Upper lobe of left lung (tissue), 6 donors: Measurements from ENCODE around the gene ITGAE. TPM values are rescaled to one million over a fixed set of nuclear protein-coding genes. Genes with fewer than 3 reads are reported as not detected.

Source experiments
- ATAC-seq, 2 donors: fragments of 200-7000 bp; cut with Tn5 transposase; one replicate each; pipeline ENCODE4 v1.9.1; 2022; ENCODE audit warnings: mild to moderate bottlenecking in 2 of 2, moderate library complexity in 2 of 2; ENCODE audit not compliant: low FRiP score in 2 of 2
- DNase-seq, 2 donors: peaks; one replicate each; pipeline ENCODE4 v3.0.0-alpha.2; 2019 to 2020
- H3K27ac ChIP-seq, 4 donors: fragments of 200-600 bp; sonication (generic); one replicate each; pipeline ENCODE4 v1.5.1; 2016 to 2019
- H3K27me3 ChIP-seq, 4 donors: fragments of 200-600 bp; sonication (generic); one replicate each; pipeline ENCODE4 v1.5.1; 2017 to 2019
- H3K36me3 ChIP-seq, 4 donors: fragments of 200-600 bp; sonication (generic); one replicate each; pipeline ENCODE4 v1.5.1; 2016 to 2019
- H3K4me1 ChIP-seq, 4 donors: fragments of 200-600 bp; sonication (generic); one replicate each; pipeline ENCODE4 v1.5.1; 2018 to 2019
- H3K4me3 ChIP-seq, 4 donors: fragments of 200-600 bp; sonication (generic); one replicate each; pipeline ENCODE4 v1.5.1; 2017 to 2019; ENCODE audit warnings: mild to moderate bottlenecking in 2 of 4, moderate library complexity in 1 of 4
- H3K9me3 ChIP-seq, 4 donors: fragments of 200-600 bp; sonication (generic); one replicate each; pipeline ENCODE4 v1.5.1; 2018 to 2019
- CTCF ChIP-seq, 6 experiments: fragments of 450-650 bp in 4 of 6; fragments of 200-600 bp in 2 of 6; sonication (generic) in 2 of 6; IDR thresholded peaks; one replicate each; pipeline ENCODE4 v1.5.1; 2016 to 2019; ENCODE audit warnings: antibody characterized with exemption in 6 of 6
- EP300 ChIP-seq, 4 donors: sonication (generic); formaldehyde crosslinking; IDR thresholded peaks; one replicate each; pipeline ENCODE4 v1.5.1; 2017; ENCODE audit warnings: antibody characterized with exemption in 4 of 4, control low read depth in 2 of 4
- POLR2A ChIP-seq, 4 donors: fragments of 450-650 bp; IDR thresholded peaks; one replicate each; pipeline ENCODE4 v1.5.1; 2016 to 2017; ENCODE audit warnings: antibody characterized with exemption in 4 of 4, mild to moderate bottlenecking in 2 of 4
- POLR2AphosphoS5 ChIP-seq, 2 donors: sonication (generic); formaldehyde crosslinking; IDR thresholded peaks; one replicate each; pipeline ENCODE4 v1.5.1; 2017; ENCODE audit warnings: antibody characterized with exemption in 2 of 2
- WGBS, 2 donors: methylation state at CpG; one replicate each; pipeline ENCODE4 v1.1.5; 2017 to 2018; 5-methylcytosine and 5-hydroxymethylcytosine counted together
- total RNA-seq, 6 donors: library from RNA; depleted of rRNA in 4 of 6; stranded (reverse); fragments of >200 nt in 4 of 6; gene quantifications; one replicate each; pipeline versions ENCODE4 v1.1.0 to v1.2.1, GENCODE V29; 2016 to 2021
- donor health status: DM: no; HTN: no; CAD: no; lungs with moderate emphysema.
- donor health status: DM: no; HTN: yes; CAD: no; lungs with severe emphysema.

The ITGAE gene
- total RNA-seq, 6 donors from 2014 or later = 17.2 to 36.0 (median 26.4) TPM

- Histone ChIP-seq H3K27ac (no peak overlapping the region), H3K4me3 (no peak overlapping the region), H3K36me3 (peaks cover 44 to 99% (median 75%) of the 10 kb centered on the region in 4 donors), H3K9me3 (no peaks in the 10 kb centered on the region), H3K27me3 (no peaks in the 10 kb centered on the region), H3K4me1 (no peaks in the 10 kb centered on the region)
- TF ChIP-seq CTCF (IDR thresholded peaks at IDR 0.05) (no peak), POLR2A (IDR thresholded peaks at IDR 0.05) (no peak), EP300 (IDR thresholded peaks at IDR 0.05) (no peak), POLR2AphosphoS5 (IDR thresholded peaks at IDR 0.05) (no peak)
- WGBS, 2 donors = 95 to 97% methylated on average over 9 of the region's 9 CpGs
- no peak for ATAC-seq
- DNase-seq = no peak
These were observed 20.1 kb upstream of the ITGAE start for GRCh38 chr17:3821101-3821500.

DNA sequence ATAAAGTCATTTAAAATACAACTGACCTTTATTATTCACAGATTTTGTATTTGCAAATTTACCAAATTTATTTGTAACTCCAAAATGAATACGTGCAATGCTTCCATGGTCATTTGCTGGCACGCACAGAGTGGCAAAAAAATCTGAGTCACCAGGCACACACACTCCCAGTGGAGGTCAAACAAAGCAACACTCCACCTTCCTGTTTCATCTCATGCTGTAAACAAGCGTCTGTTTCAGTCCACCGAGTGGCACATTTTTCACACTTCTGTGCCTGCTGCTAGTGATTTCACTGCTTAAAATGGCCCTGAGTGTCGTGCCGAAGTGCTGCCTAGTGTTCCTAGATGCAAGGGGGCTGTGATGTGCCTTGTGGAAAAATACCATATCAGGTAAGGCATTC is 17.8 kb upstream of the ITGAE start:
- Histone ChIP-seq H3K4me1 (no peaks in the 10 kb centered on the region), H3K4me3 (no peak overlapping the region), H3K27me3 (no peaks in the 10 kb centered on the region), H3K9me3 (no peaks in the 10 kb centered on the region), H3K36me3 (peaks cover 38 to 99% (median 81%) of the 10 kb centered on the region in 4 donors), H3K27ac (no peak overlapping the region)
- DNase-seq (no peak), ATAC-seq (no peak)
- no peak for TF ChIP-seq EP300 (IDR thresholded peaks at IDR 0.05)
- no peak for TF ChIP-seq POLR2A (IDR thresholded peaks at IDR 0.05)
- no peak for TF ChIP-seq POLR2AphosphoS5 (IDR thresholded peaks at IDR 0.05)
- TF ChIP-seq CTCF (IDR thresholded peaks at IDR 0.05) = no peak
- 71 to 73% methylated on average over 6 of the region's 6 CpGs for WGBS, 2 donors

DNA sequence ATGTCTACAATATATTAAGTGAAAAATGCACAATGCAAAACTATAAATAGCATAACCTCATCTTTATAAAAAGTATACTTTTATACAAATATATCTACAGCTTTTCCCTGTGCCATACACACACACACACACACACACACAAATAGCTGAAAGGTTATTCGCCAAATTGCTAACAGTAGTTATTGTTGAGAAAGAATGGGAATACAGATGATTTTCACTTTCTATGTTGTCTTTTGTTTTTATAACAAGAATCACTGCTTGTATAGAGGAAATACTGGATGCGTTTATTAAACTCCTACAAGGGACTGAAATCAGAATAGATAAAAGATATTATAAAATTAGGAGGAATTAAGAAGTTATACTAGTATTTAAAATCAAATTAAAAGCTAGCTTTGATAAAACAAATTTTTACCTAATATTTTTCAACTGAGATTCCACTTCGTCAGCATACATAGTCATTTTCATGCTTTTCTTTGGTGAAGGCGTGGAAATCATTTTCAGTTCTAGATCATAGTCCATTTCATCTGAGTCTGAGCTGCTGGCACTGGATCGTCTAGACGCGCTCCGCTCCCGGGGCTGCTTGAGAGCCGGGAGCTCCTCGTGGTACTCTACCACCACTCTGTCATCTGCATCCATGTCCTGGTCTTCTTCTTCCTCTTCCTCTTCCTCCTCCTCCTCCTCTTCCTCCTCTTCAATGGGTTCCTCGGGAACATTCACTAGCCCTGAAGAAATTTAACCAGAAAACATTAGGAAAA is 17.0 kb upstream of the ITGAE start:
- no peak overlapping the region for H3K27ac ChIP-seq
- no peaks in the 10 kb centered on the region for H3K9me3 ChIP-seq
- no peak for DNase-seq
- no peaks in the 10 kb centered on the region for H3K27me3 ChIP-seq
- TF ChIP-seq POLR2AphosphoS5 (IDR thresholded peaks at IDR 0.05) = no peak
- TF ChIP-seq CTCF (IDR thresholded peaks at IDR 0.05) = no peak
- no peak for TF ChIP-seq POLR2A (IDR thresholded peaks at IDR 0.05)
- TF ChIP-seq EP300 (IDR thresholded peaks at IDR 0.05) = no peak
- ATAC-seq = no peak
- H3K4me3 ChIP-seq = no peak overlapping the region
- WGBS, 2 donors = 93 to 94% methylated on average over 12 of the region's 12 CpGs
- no peaks in the 10 kb centered on the region for H3K4me1 ChIP-seq
- H3K36me3 ChIP-seq = peaks cover 32 to 99% (median 81%) of the 10 kb centered on the region in 4 donors

GRCh38 chr17:3815925-3816324 is 14.9 kb upstream of the ITGAE start:
- no peaks in the 10 kb centered on the region for H3K9me3 ChIP-seq
- H3K27ac ChIP-seq = no peak overlapping the region
- no peak for TF ChIP-seq EP300 (IDR thresholded peaks at IDR 0.05)
- TF ChIP-seq CTCF (IDR thresholded peaks at IDR 0.05) = no peak
- no peak for TF ChIP-seq POLR2AphosphoS5 (IDR thresholded peaks at IDR 0.05)
- no peak for TF ChIP-seq POLR2A (IDR thresholded peaks at IDR 0.05)
- peaks cover 29 to 99% (median 81%) of the 10 kb centered on the region in 4 donors for H3K36me3 ChIP-seq
- no peak for ATAC-seq
- DNase-seq = no peak
- WGBS, 2 donors = 95 to 97% methylated on average over 7 of the region's 7 CpGs
- no peak overlapping the region for H3K4me3 ChIP-seq
- H3K27me3 ChIP-seq = no peaks in the 10 kb centered on the region
- no peaks in the 10 kb centered on the region for H3K4me1 ChIP-seq

DNA sequence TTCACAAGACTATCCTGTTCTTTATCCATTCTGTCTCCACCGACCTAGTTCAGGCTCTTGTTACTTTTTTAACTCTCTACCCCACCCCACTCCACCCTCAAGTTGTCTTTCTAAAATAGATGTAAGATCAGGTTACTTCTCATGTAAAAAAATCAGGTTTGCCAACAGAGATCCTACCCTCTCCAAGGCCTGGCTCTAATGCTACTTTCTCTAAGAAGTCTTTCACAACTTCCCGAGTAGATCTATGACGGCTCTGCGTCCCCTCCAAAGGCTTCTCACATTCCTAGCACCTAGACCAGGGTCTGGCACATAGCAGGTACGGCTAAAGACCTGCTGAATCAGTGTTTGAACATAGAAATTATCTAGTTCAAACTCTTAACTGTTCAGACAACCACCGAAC is 14.1 kb upstream of the ITGAE start:
- H3K36me3 ChIP-seq = peaks cover 33 to 99% (median 80%) of the 10 kb centered on the region in 4 donors
- TF ChIP-seq CTCF (IDR thresholded peaks at IDR 0.05) = no peak
- no peak for TF ChIP-seq EP300 (IDR thresholded peaks at IDR 0.05)
- TF ChIP-seq POLR2AphosphoS5 (IDR thresholded peaks at IDR 0.05) = no peak
- no peak for TF ChIP-seq POLR2A (IDR thresholded peaks at IDR 0.05)
- H3K4me3 ChIP-seq = no peak overlapping the region
- H3K9me3 ChIP-seq = no peaks in the 10 kb centered on the region
- no peaks in the 10 kb centered on the region for H3K27me3 ChIP-seq
- no peak for DNase-seq
- no peak overlapping the region for H3K27ac ChIP-seq
- no peaks in the 10 kb centered on the region for H3K4me1 ChIP-seq
- 87 to 94% methylated on average over 6 of the region's 6 CpGs for WGBS, 2 donors
- ATAC-seq = no peak
